ENCODE data around the gene MAB21L4. TPM values are rescaled to one million over a fixed set of nuclear protein-coding genes. Genes with fewer than 3 reads are reported as not detected.

The MAB21L4 gene
- total and polyA plus RNA-seq, 2 of the 8 experiments (the other 6 are each of a cell fraction or from before 2014, with no cell fraction given): 0.11 TPM; not detected in 1

DNA sequence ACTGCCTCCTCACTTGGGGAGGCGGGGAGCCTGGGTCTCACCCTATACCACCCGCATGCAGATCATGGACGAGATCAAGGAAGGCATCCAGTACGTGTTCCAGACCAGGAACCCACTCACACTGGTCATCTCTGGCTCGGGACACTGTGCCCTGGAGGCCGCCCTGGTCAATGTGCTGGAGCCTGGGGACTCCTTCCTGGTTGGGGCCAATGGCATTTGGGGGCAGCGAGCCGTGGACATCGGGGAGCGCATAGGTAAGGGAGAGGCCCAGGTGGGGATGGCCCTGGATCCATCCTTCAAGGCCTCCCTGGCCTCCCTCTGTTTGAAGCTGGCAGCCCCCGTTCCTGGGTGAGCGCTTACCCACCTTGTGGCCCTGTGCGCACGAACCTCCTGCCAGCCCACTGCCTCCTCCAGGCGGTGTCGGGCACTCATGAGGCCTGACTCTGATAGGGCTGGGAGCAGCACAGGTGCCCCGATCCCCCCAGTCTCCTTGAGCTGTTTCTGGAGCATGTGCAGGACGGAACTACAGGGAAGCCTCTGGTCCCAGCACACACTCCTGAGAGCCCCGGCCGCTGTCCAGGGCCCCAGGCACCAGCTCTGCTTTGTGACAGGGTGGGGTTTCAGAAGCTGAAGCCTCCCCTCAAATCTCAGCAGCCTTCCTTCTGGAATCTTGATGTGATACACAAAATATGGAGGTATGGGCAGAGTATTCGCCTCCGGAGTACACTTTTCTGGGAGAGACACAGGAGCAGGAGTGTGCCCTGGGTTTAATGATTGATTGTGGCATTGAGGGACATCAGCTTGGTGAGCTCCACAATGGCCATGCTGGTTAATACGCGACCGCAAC is 26.6 kb downstream of the MAB21L4 start:
- no peak overlapping the region for H3K9ac ChIP-seq (replicated peaks in 1 of 4; ENCODE audit: extremely low read depth in 1 of 4, low read depth in 3 of 4, low read length in 3 of 4)
- H2AFZ ChIP-seq (ENCODE audit: low read length): no peak overlapping the region
- H4K20me1 ChIP-seq (replicated peaks in 1 of 2; ENCODE audit: control insufficient read depth in 1 of 2, insufficient read depth in 2 of 2, low read length in 2 of 2): no peaks in the 10 kb centered on the region
- no peak overlapping the region for H3K4me2 ChIP-seq (ENCODE audit: insufficient read depth in 1 of 2, low read depth in 2 of 2, low read length in 2 of 2)
- no peak overlapping the region for H2BK20ac ChIP-seq (ENCODE audit: low read length)
- H2BK15ac ChIP-seq (ENCODE audit: low read length): no peak overlapping the region
- no peak overlapping the region for H3K4me3 ChIP-seq (ENCODE audit: extremely low read depth in 1 of 4, insufficient read depth in 2 of 4, low read depth in 3 of 4, low read length in 4 of 4)
- H3K18ac ChIP-seq (ENCODE audit: extremely low read depth, low read length): no peak overlapping the region
- H3K14ac ChIP-seq (ENCODE audit: insufficient read length): no peak overlapping the region
- CTCF ChIA-PET (ENCODE audit: partially characterized antibody): interaction anchor here (0.7 to 2.3 kb wide), 5 partner anchors 12 to 48 kb away, joined by 3 to 9 read pairs (median 4); no protein-coding TSS in a partner anchor
- H4K8ac ChIP-seq (ENCODE audit: extremely low read depth, insufficient read depth, low read length): no peak overlapping the region
- no peak overlapping the region for H4K91ac ChIP-seq (replicated peaks; ENCODE audit: insufficient read length, low read length)
- no peaks in the 10 kb centered on the region for H3K9me3 ChIP-seq (ENCODE audit: insufficient read depth in 2 of 2, low read depth in 1 of 2, low read length in 1 of 2)
- no peak for DNase-seq (ENCODE audit: low read depth in 1 of 2, low spot score in 2 of 2)
- H3K36me3 ChIP-seq (ENCODE audit: control insufficient read depth in 2 of 4, insufficient read depth in 4 of 4, low read length in 3 of 4): no peaks in the 10 kb centered on the region
- FAIRE-seq: no peak
- no peaks in the 10 kb centered on the region; a peak in 1 of 7 replicates for H3K4me1 ChIP-seq (replicated peaks in 1 of 4; ENCODE audit: control insufficient read depth in 3 of 4, insufficient read depth in 4 of 4, low read length in 3 of 4)
- no peaks in the 10 kb centered on the region for H3K27me3 ChIP-seq (replicated peaks in 1 of 4; ENCODE audit: control insufficient read depth in 3 of 4, extremely low read depth in 1 of 4, insufficient read depth in 3 of 4, low read length in 3 of 4)
- no peak overlapping the region for H3K27ac ChIP-seq (ENCODE audit: low read depth, low read length)
- POLR2A ChIA-PET (ENCODE audit: partially characterized antibody): no interaction called here
- H3K79me2 ChIP-seq (ENCODE audit: control insufficient read depth in 1 of 2, insufficient read depth in 2 of 2, low read length in 2 of 2): no peaks in the 10 kb centered on the region
- H3K79me1 ChIP-seq (ENCODE audit: low read depth, low read length): no peaks in the 10 kb centered on the region
- 86% methylated on average over 25 of the region's 25 CpGs; no CpG with 5 or more reads in 1 of the 2 experiments for WGBS, 2 experiments (ENCODE audit: extremely low coverage in 1 of 2, insufficient coverage in 1 of 2, insufficient read length in 1 of 2, insufficient replicate concordance in 2 of 2, low coverage in 1 of 2, low lambda C conversion rate in 2 of 2, missing lambda C conversion rate in 1 of 2)
- no peaks in the 10 kb centered on the region for H3K23me2 ChIP-seq (ENCODE audit: low read depth, low read length)
- no peak overlapping the region for H3K56ac ChIP-seq (replicated peaks; ENCODE audit: insufficient read length, low read depth, low read length)
- H3K4ac ChIP-seq (replicated peaks; ENCODE audit: insufficient read length, low read depth, low read length): no peak overlapping the region
- H2BK120ac ChIP-seq (replicated peaks; ENCODE audit: low read depth, low read length): no peak overlapping the region
- no peak overlapping the region for H4K5ac ChIP-seq (ENCODE audit: insufficient read length, low read depth, low read length)
- no peak overlapping the region; the same call in 1 of the 2 replicates for H2BK5ac ChIP-seq (ENCODE audit: low read depth, low read length)
- no peak overlapping the region for H3K23ac ChIP-seq (ENCODE audit: insufficient read length)
- no peak overlapping the region for H2BK12ac ChIP-seq (ENCODE audit: low read depth, low read length)
- H2AK5ac ChIP-seq (ENCODE audit: low read depth, low read length): no peak overlapping the region
- TF ChIP-seq RXRA (IDR thresholded peaks at IDR 0.05; ENCODE audit: insufficient read depth, low read depth, low read length): no peak
- TF ChIP-seq ASH2L (IDR thresholded peaks at IDR 0.05; ENCODE audit: low read length): no peak
- no peak for TF ChIP-seq RBBP5 (IDR thresholded peaks at IDR 0.05; ENCODE audit: borderline replicate concordance, low read depth, low read length)
- no peak for TF ChIP-seq EZH2 (IDR thresholded peaks at IDR 0.05; ENCODE audit: low read depth, low read length, severe bottlenecking)
- no peak for TF ChIP-seq NANOG (IDR thresholded peaks at IDR 0.05; ENCODE audit: insufficient read depth, low read depth, low read length, poor library complexity, severe bottlenecking)
- no peak for TF ChIP-seq FOSL1 (IDR thresholded peaks at IDR 0.05; ENCODE audit: insufficient read depth, low read depth, low read length)
- no peak for TF ChIP-seq CHD1 (IDR thresholded peaks at IDR 0.05; ENCODE audit: low read depth, low read length)
- TF ChIP-seq SIX5 (IDR thresholded peaks at IDR 0.05; ENCODE audit: low read depth, low read length): no peak
- no peak for TF ChIP-seq CBX5 (IDR thresholded peaks at IDR 0.05; ENCODE audit: low read depth, low read length)
- TF ChIP-seq CHD2 (IDR thresholded peaks at IDR 0.05; ENCODE audit: low read length): no peak
- TF ChIP-seq KDM5A (IDR thresholded peaks at IDR 0.05; ENCODE audit: low read length): no peak
- no peak for TF ChIP-seq PHF8 (conservative IDR thresholded peaks at IDR 0.05; ENCODE audit: low read depth, low read length)

All from H1 (cell line).